HG02678 (cell line): ENCODE results near the gene CCR8.
"Not testable (repeated sequence)": the region's sequence is repeated elsewhere in the genome, so short reads cannot be mapped to it uniquely, and the experiment has no call there.

Experiments used
- ATAC-seq: cut with Tn5 transposase; IDR thresholded peaks from one replicate; pipeline ENCODE4 v1.9.1; 2021; ENCODE audit warnings: mild to moderate bottlenecking, moderate library complexity; ENCODE audit not compliant: unreplicated experiment

CCR8 gene

DNA sequence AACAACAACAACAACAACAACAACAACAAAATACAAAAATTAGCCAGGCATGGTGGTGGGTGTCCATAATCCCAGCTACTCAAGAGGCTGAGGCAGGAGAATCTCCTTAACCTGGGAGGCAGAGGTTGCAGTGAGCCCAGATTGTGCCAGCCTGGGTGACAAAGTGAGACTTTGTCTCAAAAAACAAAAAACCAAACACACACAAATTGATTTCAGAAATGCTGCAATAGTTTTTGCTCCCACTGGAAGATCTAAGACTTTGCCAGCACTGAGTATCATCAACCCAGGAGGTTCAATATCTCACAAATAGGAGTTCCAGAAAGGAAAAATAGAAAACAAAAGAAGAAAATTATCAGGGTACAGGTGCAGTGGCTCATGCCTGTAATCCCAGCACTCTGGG is 16.2 kb upstream of the CCR8 start:
- ATAC-seq, result no peak

DNA sequence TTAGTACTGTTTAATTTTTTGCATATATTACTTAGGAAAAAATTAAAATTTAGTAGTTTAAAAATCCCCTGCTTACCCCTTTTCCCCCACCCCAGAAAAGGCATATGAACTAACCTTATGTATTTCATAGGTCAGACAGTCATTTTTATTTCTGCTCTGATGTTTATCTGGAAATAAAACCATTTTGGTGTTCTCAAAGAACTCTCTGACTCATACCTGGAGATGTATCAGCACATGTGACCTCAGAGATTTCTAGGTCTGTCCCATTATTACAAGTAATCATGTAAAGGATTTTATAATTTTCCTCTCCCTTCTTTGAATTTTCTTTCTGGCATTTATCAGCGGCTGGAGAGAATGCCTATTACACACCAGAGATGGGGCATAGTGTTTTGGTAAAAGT is 14.1 kb upstream of the CCR8 start:
- no peak for ATAC-seq

DNA sequence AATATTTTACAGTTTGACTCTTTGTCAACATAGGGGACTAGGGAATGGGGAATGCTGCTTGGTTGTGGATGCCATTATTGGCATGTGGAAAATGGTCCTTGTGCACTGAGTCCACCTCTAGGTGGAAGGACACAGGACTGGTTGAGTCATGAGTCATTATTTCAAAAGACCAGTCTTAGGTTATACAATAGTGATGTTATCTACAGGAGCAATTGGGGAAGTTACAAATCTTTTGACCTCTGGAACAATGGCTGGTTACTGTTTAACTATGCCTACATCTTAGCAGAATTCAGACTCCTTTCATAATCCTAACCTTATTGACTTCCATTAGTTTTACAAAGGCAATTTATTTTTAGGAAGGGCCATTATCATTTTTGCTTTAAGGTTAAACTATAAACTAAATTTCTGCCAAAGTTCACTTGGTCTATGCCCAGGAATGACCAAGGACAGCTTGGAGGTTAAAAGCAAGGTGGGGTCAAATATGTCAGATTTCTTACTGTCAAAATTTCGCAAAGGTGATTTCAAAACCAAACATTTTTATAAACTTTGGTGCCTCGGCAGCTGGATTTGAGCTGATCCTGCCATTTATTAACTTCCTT is 11.8 kb upstream of the CCR8 start:
- ATAC-seq, result no peak

DNA sequence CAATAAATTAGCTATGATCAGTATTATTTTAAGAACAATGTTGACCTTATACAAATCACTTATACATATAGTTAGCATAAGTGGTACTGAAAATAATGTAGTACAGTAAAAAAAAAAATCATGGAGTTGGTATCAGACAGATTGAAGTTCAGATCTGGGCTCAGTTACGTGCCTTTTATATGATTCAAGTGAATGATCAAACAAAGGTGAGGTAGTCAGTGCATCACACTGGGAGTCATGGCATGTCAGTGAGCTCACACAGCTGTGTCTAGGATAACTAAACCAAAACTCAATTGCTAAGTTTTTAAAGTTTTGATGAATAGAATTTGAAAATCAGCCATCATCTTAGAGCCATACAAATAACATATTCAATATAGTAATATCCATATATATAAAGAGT is 11.2 kb upstream of the CCR8 start:
- no peak for ATAC-seq

DNA sequence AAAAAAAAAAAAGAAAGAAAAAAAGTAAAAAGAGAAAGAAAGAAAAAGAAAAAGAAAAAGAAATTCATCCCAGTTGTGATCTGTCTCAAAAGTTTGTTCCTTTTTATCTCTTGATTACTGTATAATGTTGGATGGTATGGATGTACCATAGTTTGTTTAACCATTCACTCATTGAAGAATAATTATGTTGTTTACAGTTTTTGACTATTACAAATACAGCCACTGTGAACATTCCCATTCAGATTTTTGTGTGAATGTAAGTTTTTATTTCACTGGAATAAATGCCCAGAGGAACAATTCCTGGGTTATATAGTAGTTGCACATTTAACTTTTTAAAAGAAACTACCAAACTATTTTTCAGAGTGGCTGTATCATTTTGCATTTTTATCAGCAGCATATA is 10.3 kb upstream of the CCR8 start:
- no peak for ATAC-seq

DNA sequence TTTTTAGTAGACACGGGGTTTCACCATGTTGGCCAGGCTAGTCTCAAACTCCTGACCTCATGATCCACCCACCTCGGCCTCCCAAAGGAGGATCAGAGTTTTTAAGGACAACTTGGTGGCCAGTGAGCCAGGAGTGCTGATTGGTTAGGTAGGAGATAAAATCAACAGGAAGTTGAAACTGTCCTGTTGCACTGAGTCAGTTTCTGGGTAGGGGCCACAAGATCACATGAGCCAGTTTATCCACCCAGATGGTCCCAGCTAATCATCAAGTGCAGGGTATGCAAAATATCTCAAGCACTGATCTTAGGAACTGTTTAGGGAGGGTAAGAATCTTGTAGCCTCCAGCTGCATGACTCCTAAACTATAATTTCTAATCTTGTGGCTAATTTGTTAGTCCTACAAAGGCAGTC is 7.9 kb upstream of the CCR8 start:
- ATAC-seq, result not testable (repeated sequence)

DNA sequence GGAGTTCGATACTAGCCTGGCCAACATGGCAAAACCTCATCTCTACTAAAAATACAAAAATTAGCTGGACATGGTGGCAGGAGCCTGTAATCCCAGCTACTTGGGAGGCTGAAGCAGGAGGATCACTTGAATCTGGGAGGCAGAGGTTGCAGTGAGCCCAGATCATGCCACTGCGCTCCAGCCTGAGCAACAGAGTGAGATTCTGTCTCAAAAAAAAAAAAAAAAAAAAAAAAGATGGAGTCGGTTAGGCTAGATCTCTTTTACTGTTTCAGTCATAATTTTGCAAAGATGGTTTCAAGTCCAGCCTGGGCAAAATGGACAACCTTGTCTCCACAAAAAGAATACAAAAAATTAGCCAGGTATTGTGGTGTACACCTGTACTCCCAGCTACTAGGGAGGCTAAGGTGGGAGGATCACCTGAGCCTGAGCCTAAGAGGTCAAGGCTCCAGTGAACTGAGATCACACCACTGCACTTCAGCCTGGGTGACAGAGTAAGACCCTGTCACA is 7.2 kb upstream of the CCR8 start:
- ATAC-seq, result not testable (repeated sequence)

DNA sequence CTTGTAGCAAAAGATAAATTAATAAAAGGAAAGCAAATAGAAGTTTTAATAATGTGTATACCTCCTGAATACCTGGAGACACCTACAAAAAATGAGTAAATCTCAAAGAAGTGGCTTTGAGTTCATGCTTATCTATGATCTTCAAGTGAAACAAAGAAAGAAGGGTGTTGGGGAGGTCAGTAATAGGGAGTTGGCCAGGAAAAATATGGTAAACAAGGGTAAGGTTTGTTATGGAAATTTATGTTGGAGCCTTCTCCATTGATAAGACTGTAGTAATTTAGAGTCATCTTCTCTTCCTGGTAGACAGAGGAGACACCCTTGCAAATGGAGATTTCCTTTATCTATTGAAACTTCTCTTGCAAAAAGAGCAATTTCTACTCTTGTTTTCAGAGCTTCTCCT is 6.6 kb upstream of the CCR8 start:
- ATAC-seq, result no peak

DNA sequence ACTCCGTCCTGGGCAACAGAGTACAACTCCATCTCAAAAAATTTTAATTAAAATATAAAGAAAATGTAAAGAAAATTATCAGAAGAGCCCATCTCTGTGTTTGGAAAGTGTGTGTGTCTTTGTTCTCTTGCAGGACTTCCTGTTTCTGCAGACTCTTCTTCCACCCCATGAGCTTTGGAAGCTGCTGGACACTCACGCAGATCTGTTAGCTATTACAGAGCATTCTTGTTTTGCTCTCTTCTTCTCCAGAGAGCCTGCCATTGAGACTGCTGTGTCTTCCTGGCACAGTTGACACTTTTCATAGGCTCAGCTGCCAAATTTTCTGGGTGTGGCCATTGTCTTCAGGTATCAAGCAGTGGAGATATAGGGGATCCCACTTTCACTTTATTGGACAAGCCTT is 6.0 kb upstream of the CCR8 start:
- no peak for ATAC-seq

DNA sequence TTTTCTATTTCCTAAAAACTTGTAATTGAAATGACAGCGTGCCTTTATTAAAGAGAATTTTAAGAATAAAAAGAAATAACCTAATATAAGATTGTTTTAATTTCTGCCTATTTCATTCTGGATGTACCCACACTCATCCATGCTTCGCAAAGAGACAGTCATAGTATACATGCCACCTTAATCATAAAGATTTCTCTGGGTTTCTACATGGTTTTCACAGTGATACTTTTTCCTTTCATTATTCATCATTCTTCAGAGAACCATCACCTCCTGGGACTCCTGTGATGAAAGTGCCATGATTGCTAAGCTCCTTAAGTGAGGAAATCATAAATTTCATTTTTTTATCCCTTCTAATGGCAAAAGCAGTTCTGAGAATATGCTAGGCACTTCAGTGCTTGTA is 4.3 kb upstream of the CCR8 start:
- no peak for ATAC-seq

DNA sequence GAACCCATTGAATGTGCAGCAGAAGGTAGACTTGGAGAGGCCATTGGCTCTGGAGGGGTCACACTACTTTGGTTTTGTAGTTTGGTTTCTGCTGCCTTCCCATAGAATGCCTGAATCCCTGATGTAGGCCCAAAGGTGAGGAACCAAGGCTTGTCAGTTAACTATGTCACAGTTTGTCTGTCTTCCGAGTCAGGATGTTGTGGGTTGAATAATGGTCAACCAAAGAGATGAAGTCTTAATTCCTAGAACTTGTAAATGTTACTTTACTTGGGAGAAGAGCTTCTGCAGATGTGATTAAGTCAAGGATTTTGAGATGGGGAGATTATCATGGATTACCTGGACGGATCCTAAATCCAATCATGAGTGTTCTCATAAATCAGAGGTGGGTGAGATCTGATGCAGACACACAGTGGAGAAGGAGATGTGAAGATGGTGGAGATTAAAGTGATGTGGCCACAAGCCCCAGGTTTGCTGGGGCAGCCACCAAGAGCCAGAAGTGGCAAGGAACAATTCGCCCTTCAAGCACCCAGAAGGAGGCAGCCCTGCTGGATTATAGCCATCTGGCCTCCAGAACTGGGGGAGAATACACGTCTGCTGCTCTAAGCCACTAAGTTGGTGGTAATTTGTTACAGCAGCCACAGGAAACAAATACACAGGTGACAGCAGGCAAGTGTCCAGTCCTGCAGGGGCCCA is 2.3 kb upstream of the CCR8 start:
- ATAC-seq, result peak; percentile 11

DNA sequence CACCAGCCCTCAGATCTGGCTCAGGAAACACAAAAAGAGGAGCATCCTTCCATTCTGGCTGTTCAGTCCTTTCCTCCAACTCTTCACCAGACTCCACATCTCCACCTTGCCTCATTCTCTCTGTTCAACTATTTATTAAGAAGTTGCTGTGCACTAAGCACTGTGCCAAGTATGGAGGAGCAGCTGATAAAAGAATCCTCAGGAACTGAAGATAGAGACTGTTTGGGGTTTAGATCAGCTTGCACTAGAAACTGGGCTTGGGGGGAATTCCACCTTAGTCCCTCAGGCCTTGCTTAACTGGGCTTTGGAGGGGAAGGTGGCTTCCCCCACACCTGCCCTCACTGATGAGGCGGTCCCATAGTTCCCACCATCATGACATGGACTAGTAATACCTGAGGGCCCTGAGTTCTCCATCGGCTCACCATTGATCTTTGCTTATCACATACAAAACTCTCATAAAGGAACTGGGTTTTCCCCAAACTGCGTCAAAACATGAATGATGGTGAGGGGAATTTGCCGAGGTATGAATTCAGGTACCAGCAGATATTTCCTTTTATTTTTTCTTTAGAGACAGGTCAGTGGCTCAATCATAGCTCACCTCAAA is 1.7 kb upstream of the CCR8 start:
- ATAC-seq, result peak; percentile 75

DNA sequence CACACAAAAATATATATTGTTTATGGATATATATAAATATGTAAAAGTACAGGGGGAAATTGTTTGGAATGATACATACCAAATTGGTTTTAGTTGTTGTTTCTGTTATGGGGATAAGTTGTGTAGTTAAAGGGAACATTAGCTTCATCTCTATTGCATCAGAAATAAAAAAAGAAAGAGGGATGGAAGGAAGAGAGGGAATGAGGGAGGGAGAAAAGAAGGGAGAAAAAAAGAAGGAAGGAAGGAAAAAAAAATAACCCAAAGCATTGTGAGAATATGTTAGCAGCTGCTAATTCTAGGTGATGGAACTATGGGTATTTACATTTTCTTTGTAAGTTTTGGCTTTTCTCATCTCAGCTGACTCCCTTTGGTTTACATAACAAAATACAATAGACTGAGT is 1.3 kb downstream of the CCR8 start:
- no peak for ATAC-seq

DNA sequence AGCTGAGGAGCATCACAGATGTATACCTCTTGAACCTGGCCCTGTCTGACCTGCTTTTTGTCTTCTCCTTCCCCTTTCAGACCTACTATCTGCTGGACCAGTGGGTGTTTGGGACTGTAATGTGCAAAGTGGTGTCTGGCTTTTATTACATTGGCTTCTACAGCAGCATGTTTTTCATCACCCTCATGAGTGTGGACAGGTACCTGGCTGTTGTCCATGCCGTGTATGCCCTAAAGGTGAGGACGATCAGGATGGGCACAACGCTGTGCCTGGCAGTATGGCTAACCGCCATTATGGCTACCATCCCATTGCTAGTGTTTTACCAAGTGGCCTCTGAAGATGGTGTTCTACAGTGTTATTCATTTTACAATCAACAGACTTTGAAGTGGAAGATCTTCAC is 3.0 kb downstream of the CCR8 start:
- no peak for ATAC-seq

DNA sequence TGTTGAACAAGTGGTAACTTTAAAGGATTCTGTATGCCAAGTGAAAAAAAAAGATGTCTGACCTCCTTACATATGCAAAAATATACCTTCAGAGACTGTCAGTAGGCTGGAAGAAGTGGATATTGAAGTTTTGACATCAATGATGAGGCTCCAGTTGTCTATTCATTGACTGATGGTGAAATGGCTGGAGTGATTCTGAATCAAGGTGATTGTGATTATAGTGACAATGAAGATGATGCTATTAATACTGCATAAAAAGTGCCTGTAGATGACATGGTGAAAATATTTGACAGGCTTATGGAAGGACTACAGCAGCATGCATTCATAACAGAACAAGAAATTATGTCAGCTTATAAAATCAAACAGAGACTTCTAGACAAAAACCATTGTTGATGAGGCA is 4.1 kb downstream of the CCR8 start:
- no peak for ATAC-seq

DNA sequence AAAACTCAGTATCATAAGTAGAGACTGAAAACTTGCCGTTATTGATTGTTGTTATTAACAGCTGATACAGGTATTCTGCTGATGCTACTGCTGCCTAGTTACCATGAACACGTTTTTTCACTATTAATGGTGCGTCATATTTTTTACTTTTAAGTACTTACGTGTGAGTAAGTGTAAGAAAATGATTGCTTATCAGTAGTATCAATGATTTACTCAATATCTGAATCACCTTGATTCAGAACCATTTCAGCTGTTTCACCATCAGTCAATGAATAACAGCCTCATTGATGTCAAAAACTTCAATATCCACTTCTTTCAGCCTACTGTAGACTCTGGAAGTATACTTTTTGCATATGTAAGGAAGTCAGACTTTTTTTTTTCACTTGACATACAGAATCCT is 4.7 kb downstream of the CCR8 start:
- no peak for ATAC-seq

DNA sequence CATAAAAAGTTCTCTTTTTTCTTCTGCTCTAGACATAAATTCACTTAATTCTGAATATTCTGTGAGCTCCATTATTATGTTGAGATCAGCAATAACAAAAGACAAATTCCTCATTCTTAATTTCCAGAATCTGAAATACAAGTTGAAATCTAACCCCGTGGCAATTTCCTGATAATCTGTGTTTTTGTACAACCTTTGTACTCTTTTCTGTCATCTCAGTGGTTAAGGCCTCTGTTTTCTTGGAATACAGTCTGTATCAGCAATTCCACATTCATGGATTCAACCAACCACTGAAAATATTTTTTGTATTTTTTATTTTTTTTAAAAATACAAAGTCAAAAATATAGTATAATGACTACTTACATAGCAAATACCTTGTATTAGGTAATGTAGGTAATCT is 8.7 kb downstream of the CCR8 start:
- no peak for ATAC-seq

DNA sequence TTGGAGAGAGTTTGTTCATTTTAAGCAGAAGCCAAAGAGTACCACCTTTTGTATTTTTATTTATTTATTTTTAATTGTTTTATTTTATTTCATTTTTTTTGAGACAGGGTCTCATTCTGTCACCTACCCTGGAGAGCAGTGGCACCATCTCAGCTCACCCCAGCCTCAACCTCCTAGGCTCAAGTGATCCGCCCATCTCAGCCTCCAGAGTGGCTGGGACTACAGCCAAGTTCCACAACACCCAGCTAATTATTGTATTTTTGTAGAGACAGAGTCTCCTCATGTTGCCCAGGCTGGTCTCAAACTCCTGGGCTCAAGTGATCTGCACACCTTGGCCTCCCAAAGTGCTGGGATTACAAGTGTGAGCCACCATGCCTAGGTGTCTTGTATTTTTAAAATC is 9.6 kb downstream of the CCR8 start:
- no peak for ATAC-seq

DNA sequence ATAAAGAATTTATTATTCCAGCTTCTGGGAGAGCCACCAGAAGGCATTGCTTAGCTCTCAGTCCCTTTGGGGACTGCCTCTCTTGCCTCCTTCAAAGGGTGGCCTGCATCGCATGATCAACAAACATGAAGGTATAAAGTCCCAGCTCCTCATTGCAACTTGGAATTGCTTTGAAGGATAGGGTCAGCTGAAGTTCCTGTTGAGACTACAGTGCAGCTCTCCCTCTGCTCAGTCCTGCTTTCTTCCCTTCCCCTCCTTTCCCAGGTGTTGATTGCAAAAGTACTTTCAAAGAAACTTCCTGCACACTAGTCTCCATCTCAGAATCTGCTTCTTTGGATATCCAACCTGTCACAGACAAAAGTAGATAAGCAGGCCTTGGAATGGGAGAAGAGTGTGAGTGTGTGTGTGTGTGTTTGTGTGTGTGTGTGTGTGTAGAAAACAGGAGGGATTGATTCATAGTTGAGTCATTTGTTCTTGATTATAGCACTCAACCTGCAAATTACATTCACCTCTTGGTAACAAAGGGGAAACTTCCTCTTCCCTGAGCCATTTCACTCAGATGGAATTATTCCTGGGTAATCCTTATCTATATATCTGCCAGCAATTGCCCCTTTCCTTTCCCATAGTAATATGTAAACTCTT is 13.7 kb downstream of the CCR8 start:
- ATAC-seq, result no peak

DNA sequence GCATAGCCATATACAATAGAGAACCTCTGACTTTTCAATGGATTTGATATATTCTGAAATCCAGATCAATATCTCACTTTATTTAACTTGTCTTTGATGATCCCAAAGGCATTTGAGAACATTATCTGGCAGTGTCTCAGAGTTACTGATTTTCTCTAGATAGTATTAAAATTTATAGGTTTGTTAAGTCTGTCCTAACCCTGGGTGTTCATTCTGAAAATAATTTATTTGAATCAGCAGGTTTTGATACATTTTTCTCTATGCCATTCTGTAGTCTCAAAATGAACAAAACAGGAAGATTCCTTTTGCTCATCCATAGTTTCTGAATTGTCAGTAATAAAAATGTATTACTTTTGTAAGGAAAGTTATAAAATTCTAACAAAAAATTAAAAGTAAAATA is 14.3 kb downstream of the CCR8 start:
- ATAC-seq, result no peak

DNA sequence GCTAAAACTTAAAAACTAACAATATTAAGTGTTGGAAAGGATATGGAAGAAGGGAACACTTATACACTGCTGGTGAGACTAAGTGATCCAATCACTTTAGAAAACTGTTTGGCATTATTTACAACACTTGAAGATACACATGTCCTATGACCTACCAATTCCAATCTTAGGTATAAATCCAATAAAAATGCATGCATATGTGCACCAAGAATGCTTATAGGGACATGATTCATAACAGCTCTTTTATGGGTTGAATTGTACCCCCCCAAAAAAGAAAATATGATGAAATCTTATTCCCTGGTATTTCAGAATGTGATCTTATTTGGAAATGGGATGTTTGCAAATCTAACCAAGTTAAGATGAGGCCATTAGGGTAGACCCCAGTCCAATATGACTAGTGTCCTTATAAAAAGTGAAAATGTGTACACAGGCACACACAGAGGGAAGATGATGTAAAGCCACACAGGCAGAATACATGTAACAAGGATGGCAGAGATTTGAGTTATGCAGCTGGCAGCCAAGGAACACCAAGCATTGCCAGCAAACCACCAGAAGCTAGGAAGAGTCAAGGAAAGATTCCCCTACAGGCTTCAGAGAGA is 15.3 kb downstream of the CCR8 start:
- ATAC-seq, result no peak
